Esophagus squamous epithelium (tissue), 5 donors: ENCODE measurements around the gene ICE2. TPM values are rescaled to one million over a fixed set of nuclear protein-coding genes. Genes with fewer than 3 reads are reported as not detected.

Source experiments
- DNase-seq: peaks from one replicate; lab custom pipeline; 2025; lab: John Stamatoyannopoulos, UW
- H3K27ac ChIP-seq, 4 donors: fragments of 200-600 bp; sonication (generic); one replicate each; pipeline ENCODE4 v1.5.1; 2016 to 2019; ENCODE audit warnings: mild to moderate bottlenecking in 1 of 4
- H3K27me3 ChIP-seq, 4 donors: fragments of 200-600 bp; sonication (generic); 1 replicate in 3 of 4; 2 replicates in 1 of 4; pipeline versions ENCODE4 v1.5.1 to v1.6.0; 2017 to 2021; ENCODE audit warnings: antibody characterized with exemption in 1 of 4
- H3K36me3 ChIP-seq, 3 donors: fragments of 200-600 bp; sonication (generic); one replicate each; pipeline ENCODE4 v1.5.1; 2016 to 2019
- H3K4me1 ChIP-seq, 3 donors: fragments of 200-600 bp; sonication (generic); one replicate each; pipeline ENCODE4 v1.5.1; 2017 to 2019
- H3K4me3 ChIP-seq, 4 donors: fragments of 200-600 bp; sonication (generic); 1 replicate in 3 of 4; 2 replicates in 1 of 4; pipeline ENCODE4 v1.5.1; 2016 to 2019; ENCODE audit warnings: mild to moderate bottlenecking in 2 of 4, moderate library complexity in 1 of 4
- H3K9me3 ChIP-seq, 3 donors: fragments of 200-600 bp; sonication (generic); one replicate each; pipeline ENCODE4 v1.5.1; 2016 to 2019
- POLR2A ChIP-seq, 4 donors: fragments of 450-650 bp; IDR thresholded peaks; one replicate each; pipeline ENCODE4 v1.6.1; 2017; ENCODE audit warnings: antibody characterized with exemption in 4 of 4, mild to moderate bottlenecking in 4 of 4, moderate library complexity in 3 of 4
- WGBS, 2 donors: methylation state at CpG; one replicate each; pipeline ENCODE4 v1.1.5; 2018; 5-methylcytosine and 5-hydroxymethylcytosine counted together
- intact Hi-C: fragments of 100-400 bp; cut with DNase I; formaldehyde crosslinking; loops from one replicate; pipeline ENCODE4 v1.15.0; 2022
- total RNA-seq, 4 donors: library from RNA; depleted of rRNA; stranded (reverse); fragments of >200 nt; gene quantifications; one replicate each; pipeline ENCODE4 v1.1.0, GENCODE V29; 2016
- TF ChIP-seq, protein P1 (sequence below), 6 experiments: fragments of 450-650 bp in 4 of 6; fragments of 200-600 bp in 2 of 6; sonication (generic) in 2 of 6; IDR thresholded peaks; one replicate each; pipeline ENCODE4 v1.5.1; 2016 to 2019; ENCODE audit warnings: antibody characterized with exemption in 6 of 6, mild to moderate bottlenecking in 4 of 6, moderate library complexity in 4 of 6
- donor health status: DM: yes; HTN: yes; CAD: no.

The ICE2 gene
- total RNA-seq, 4 donors from 2014 or later, result 7.0 to 35.9 (median 19.9) TPM

DNA sequence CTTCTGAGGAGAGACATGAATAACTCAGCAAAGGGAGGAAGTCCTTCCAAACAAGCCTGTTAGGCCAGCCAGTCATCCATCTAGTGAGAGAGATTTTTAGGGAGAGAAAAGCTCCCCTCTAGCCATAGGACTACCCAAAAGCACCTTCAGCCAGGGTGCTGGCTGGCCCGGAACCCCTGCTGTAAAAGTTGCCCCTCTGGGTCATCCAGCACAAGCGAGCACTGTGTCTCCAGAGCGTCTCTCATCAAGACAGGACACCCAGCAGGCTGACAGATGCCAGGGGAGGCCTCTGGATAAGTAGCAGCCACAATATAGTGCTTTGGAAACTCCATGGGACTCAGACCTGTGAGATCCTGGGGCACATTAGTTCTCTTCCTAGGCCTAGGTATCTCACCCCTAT is 105.6 kb downstream of the ICE2 start:
- H3K9me3 ChIP-seq, result no peaks in the 10 kb centered on the region
- WGBS, 2 donors, result 85 to 100% methylated on average over 2 to 3 of the region's 3 CpGs
- intact Hi-C loops, result no loop called here
- H3K27ac ChIP-seq, result peak overlapping the region; percentile 74 to 86 (median 84)
- no peak for DNase-seq
- H3K4me3 ChIP-seq, result no peak overlapping the region
- TF ChIP-seq, protein P1, sequence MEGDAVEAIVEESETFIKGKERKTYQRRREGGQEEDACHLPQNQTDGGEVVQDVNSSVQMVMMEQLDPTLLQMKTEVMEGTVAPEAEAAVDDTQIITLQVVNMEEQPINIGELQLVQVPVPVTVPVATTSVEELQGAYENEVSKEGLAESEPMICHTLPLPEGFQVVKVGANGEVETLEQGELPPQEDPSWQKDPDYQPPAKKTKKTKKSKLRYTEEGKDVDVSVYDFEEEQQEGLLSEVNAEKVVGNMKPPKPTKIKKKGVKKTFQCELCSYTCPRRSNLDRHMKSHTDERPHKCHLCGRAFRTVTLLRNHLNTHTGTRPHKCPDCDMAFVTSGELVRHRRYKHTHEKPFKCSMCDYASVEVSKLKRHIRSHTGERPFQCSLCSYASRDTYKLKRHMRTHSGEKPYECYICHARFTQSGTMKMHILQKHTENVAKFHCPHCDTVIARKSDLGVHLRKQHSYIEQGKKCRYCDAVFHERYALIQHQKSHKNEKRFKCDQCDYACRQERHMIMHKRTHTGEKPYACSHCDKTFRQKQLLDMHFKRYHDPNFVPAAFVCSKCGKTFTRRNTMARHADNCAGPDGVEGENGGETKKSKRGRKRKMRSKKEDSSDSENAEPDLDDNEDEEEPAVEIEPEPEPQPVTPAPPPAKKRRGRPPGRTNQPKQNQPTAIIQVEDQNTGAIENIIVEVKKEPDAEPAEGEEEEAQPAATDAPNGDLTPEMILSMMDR (IDR thresholded peaks at IDR 0.05), result no peak
- no peaks in the 10 kb centered on the region for H3K27me3 ChIP-seq
- peaks cover 0 to 96% (median 28%) of the 10 kb centered on the region in 3 donors for H3K36me3 ChIP-seq
- peaks cover 47 to 100% (median 77%) of the 10 kb centered on the region in 3 donors for H3K4me1 ChIP-seq

DNA sequence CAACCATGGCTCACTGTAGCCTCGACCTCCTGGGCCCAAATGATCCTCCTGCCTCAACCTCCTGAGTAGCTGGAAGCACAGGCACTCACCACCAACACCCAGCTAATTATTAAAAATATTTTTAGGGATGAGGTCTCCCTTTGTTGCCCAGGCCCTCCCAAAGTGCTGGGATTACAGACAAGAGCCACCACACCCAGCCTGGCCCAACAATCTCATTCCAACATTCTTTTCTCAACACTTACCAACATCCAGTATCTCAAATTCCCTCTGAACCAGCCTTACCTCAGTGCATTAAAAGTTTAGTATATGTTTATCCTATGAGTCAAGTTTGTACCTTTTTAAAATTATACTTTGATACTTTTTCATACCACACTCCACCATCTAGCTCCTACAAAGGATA is 106.2 kb downstream of the ICE2 start:
- no peaks in the 10 kb centered on the region for H3K9me3 ChIP-seq
- H3K27ac ChIP-seq, result peak overlapping the region; percentile 74 to 86 (median 84)
- 65% methylated on average over 1 of the region's 1 CpG; no CpG with 5 or more reads in 1 of the 2 donors for WGBS, 2 donors
- H3K36me3 ChIP-seq, result peaks cover 0 to 94% (median 28%) of the 10 kb centered on the region in 3 donors
- DNase-seq, result no peak
- H3K4me1 ChIP-seq, result peaks cover 47 to 96% (median 77%) of the 10 kb centered on the region in 3 donors
- TF ChIP-seq POLR2A (IDR thresholded peaks at IDR 0.05), result no peak
- TF ChIP-seq, protein P1 (IDR thresholded peaks at IDR 0.05), result no peak
- H3K4me3 ChIP-seq, result no peak overlapping the region
- H3K27me3 ChIP-seq, result no peaks in the 10 kb centered on the region
- intact Hi-C loops, result no loop called here

DNA sequence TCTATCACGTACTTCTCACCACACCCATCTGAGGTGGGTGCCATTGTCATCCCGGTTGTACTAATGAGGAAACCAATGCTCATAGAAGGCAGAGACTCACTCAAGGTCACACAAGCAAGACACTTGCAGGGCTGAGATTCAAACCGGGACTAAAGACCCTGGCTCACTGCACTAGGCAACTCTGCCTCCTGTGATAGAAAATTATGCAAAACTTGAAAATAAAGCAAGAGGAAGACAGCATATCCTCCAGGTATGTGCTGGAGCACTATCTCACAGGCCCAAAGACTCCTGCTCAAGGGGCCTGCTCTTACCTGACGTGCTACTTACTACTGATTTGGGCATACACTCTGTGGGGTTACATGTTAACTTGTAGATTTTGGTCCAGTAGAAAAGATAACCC is 106.7 kb downstream of the ICE2 start:
- Histone ChIP-seq H3K27me3 (no peaks in the 10 kb centered on the region), H3K4me1 (peaks cover 47 to 91% (median 75%) of the 10 kb centered on the region in 3 donors), H3K27ac (peak overlapping the region; percentile 74 to 86 (median 84)), H3K4me3 (no peak overlapping the region), H3K9me3 (no peaks in the 10 kb centered on the region), H3K36me3 (peaks cover 0 to 89% (median 28%) of the 10 kb centered on the region in 3 donors)
- DNase-seq, result no peak
- TF ChIP-seq POLR2A (IDR thresholded peaks at IDR 0.05), result no peak
- TF ChIP-seq, protein P1 (IDR thresholded peaks at IDR 0.05), result no peak
- WGBS, 2 donors, result 58 to 79% methylated on average over 4 of the region's 4 CpGs
- intact Hi-C loops, result no loop called here

DNA sequence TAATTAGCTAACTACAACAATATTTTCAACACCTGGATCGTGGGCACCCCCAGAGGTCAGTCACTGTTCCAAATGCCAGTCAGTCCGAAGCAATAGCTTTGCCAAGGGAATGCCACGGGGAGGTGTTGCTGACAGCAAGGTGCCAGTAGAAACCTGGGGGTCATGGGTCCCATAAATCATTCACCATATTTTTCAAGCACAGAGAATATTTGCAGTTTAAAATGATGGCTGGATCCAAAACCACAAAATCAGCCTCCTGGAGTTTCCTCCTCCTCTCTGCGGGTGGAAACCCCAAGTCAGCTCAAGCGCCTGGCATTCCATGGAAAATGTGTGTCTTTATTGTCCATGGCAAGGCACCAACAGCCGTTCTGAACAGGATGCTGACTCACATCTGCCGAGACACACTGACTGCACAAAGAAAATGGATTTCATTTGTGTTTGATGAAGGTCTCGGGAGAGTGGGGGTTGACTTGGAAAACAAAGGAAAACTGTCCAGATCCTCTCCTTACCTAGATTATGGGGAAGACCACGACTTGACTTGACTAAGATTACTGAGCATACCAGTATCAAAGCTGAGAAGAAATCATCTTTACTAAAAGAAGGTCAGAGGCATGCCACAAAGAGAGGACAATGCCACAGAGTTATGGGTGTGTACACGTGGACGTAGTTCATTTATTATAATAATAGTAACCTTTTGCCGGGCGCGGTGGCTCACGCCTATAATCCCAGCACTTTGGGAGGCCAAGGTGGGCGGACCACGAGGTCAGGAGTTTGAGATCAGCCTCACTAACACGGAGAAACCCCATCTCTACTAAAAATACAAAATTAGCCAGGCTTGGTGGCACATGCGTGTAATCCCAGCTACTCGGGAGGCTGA is 107.5 kb downstream of the ICE2 start:
- Histone ChIP-seq H3K9me3 (no peaks in the 10 kb centered on the region), H3K27me3 (no peaks in the 10 kb centered on the region), H3K27ac (peak overlapping the region; percentile 74 to 86 (median 84)), H3K4me3 (peak overlapping the region in 1 of 4 donors; percentile 4), H3K4me1 (peaks cover 40 to 83% (median 68%) of the 10 kb centered on the region in 3 donors), H3K36me3 (peaks cover 0 to 80% (median 24%) of the 10 kb centered on the region in 3 donors)
- DNase-seq, result no peak
- intact Hi-C loops, result no loop called here
- 23 to 40% methylated on average over 16 to 20 of the region's 20 CpGs for WGBS, 2 donors
- TF ChIP-seq, protein P1 (IDR thresholded peaks at IDR 0.05), result no peak

DNA sequence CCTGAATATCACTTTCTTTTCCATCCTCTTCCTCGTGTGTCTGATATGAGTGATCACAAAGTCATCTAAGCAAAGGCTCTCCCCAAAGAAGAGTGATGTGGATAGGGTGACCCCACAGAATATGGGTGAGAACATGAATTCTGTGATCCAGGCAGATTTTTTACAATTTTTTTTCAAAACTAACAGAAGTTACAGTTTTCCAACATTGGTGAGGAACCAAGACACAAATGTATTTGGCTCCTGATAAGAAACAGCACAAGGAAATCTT is 108.1 kb downstream of the ICE2 start:
- TF ChIP-seq, protein P1 (IDR thresholded peaks at IDR 0.05), result no peak
- 30 to 31% methylated on average over 1 of the region's 1 CpG for WGBS, 2 donors
- intact Hi-C loops, result no loop called here

More for the DNA sequence above, 108.1 kb downstream of the ICE2 start:
- Histone ChIP-seq H3K27me3 (no peaks in the 10 kb centered on the region), H3K27ac (peak overlapping the region; percentile 74 to 86 (median 84)), H3K9me3 (no peaks in the 10 kb centered on the region), H3K4me3 (no peak overlapping the region), H3K4me1 (peaks cover 34 to 77% (median 62%) of the 10 kb centered on the region in 3 donors), H3K36me3 (peaks cover 0 to 74% (median 21%) of the 10 kb centered on the region in 3 donors)
- no peak for DNase-seq
